H1 (cell line): Measurements from ENCODE around the gene NDC1. TPM values are rescaled to one million over a fixed set of nuclear protein-coding genes. Genes with fewer than 3 reads are reported as not detected.

Experiments
- CTCF ChIA-PET: fragments of 300-600 bp; sonication (Branson Sonifier 250); formaldehyde crosslinking; loops from one replicate; lab custom pipeline; 2021; ENCODE audit not compliant: partially characterized antibody; lab: Charles Lee
- POLR2A ChIA-PET: fragments of 300-600 bp; sonication (Branson Sonifier 250); formaldehyde crosslinking; loops from one replicate; lab custom pipeline; 2021; ENCODE audit warnings: inconsistent platforms; ENCODE audit not compliant: partially characterized antibody; lab: Charles Lee
- DNase-seq, 2 experiments: peaks; one replicate each; pipeline versions ENCODE4 v3.0.0 to v3.0.0-alpha.2; 2010 to 2022; ENCODE audit warnings: low spot score in 2 of 2, low read depth in 1 of 2, mixed read lengths in 1 of 2
- FAIRE-seq: peaks from 2 replicates; lab custom pipeline; 2011; peaks lifted over from hg19 to GRCh38; lab: Jason Lieb, UNC
- H2AFZ ChIP-seq: 2 replicates; pipeline ENCODE4 v1.8.1; 2012; ENCODE audit warnings: low read length, inconsistent platforms
- H2AK5ac ChIP-seq: 2 replicates; pipeline ENCODE4 v1.6.1; 2013; ENCODE audit warnings: low read depth, low read length
- H2BK120ac ChIP-seq: replicated peaks from 2 replicates; pipeline ENCODE3; 2013; ENCODE audit warnings: low read depth, low read length, inconsistent platforms
- H2BK12ac ChIP-seq: 2 replicates; pipeline ENCODE4 v1.6.1; 2013; ENCODE audit warnings: low read depth, low read length
- H2BK15ac ChIP-seq: 2 replicates; pipeline ENCODE4 v1.6.1; 2013; ENCODE audit warnings: low read length
- H2BK20ac ChIP-seq: 2 replicates; pipeline ENCODE4 v1.6.1; 2013; ENCODE audit warnings: low read length
- H2BK5ac ChIP-seq: 2 replicates; pipeline ENCODE4 v1.6.1; 2013; ENCODE audit warnings: low read depth, low read length
- H3K14ac ChIP-seq: 2 replicates; pipeline ENCODE4 v1.6.1; 2013; ENCODE audit warnings: inconsistent platforms; ENCODE audit not compliant: insufficient read length
- H3K18ac ChIP-seq: 2 replicates; pipeline ENCODE4 v1.6.1; 2013; ENCODE audit warnings: low read length; ENCODE audit errors: extremely low read depth
- H3K23ac ChIP-seq: 2 replicates; pipeline ENCODE4 v1.6.1; 2013; ENCODE audit warnings: inconsistent platforms; ENCODE audit not compliant: insufficient read length
- H3K23me2 ChIP-seq: 2 replicates; pipeline ENCODE4 v1.6.1; 2013; ENCODE audit warnings: low read depth, low read length
- H3K27ac ChIP-seq: 2 replicates; pipeline ENCODE4 v1.6.1; 2011; ENCODE audit warnings: low read depth, low read length, inconsistent platforms
- H3K27me3 ChIP-seq, 4 experiments: replicated peaks in 1 of 4; 1 replicate in 1 of 4; 2 replicates in 3 of 4; pipeline versions ENCODE4 v1.6.1 to v1.8.1; 2011 to 2013; ENCODE audit warnings: low read length in 3 of 4, mild to moderate bottlenecking in 3 of 4, inconsistent platforms in 2 of 4, mixed read lengths in 2 of 4, moderate library complexity in 1 of 4; ENCODE audit not compliant: control insufficient read depth in 3 of 4, insufficient read depth in 3 of 4; ENCODE audit errors: extremely low read depth in 1 of 4
- H3K36me3 ChIP-seq, 4 experiments: 2 replicates each; pipeline versions ENCODE4 v1.6.1 to v1.8.1; 2011 to 2013; ENCODE audit warnings: mild to moderate bottlenecking in 4 of 4, low read length in 3 of 4, moderate library complexity in 2 of 4, control low read depth in 1 of 4, inconsistent platforms in 1 of 4; ENCODE audit not compliant: insufficient read depth in 4 of 4, control insufficient read depth in 2 of 4
- H3K4ac ChIP-seq: replicated peaks from 2 replicates; pipeline ENCODE3; 2013; ENCODE audit warnings: low read length, low read depth, mixed read lengths, inconsistent platforms; ENCODE audit not compliant: insufficient read length
- H3K4me1 ChIP-seq, 4 experiments: replicated peaks in 1 of 4; 1 replicate in 1 of 4; 2 replicates in 3 of 4; pipeline versions ENCODE4 v1.6.1 to v1.8.1; 2011 to 2013; ENCODE audit warnings: low read length in 3 of 4, inconsistent platforms in 2 of 4, mixed read lengths in 1 of 4; ENCODE audit not compliant: insufficient read depth in 4 of 4, control insufficient read depth in 3 of 4
- H3K4me2 ChIP-seq, 2 experiments: 2 replicates each; pipeline versions ENCODE4 v1.6.1 to v1.8.1; 2011 to 2013; ENCODE audit warnings: low read depth in 2 of 2, low read length in 2 of 2, control low read depth in 1 of 2, inconsistent platforms in 1 of 2, mild to moderate bottlenecking in 1 of 2; ENCODE audit not compliant: insufficient read depth in 1 of 2
- H3K4me3 ChIP-seq, 4 experiments: fragments of 200-600, 300-600 bp in 1 of 4; sonication (generic), shearing (Covaris generic), sonication (Bioruptor Twin) in 1 of 4; 2 replicates each; pipeline versions ENCODE4 v1.5.1 to v1.8.1; 2011 to 2016; ENCODE audit warnings: low read length in 4 of 4, low read depth in 3 of 4, control low read depth in 2 of 4, inconsistent platforms in 2 of 4, mild to moderate bottlenecking in 2 of 4, mixed read lengths in 1 of 4, moderate library complexity in 1 of 4; ENCODE audit not compliant: insufficient read depth in 2 of 4; ENCODE audit errors: extremely low read depth in 1 of 4
- H3K56ac ChIP-seq: replicated peaks from 2 replicates; pipeline ENCODE3; 2013; ENCODE audit warnings: low read depth, mild to moderate bottlenecking, mixed read lengths, low read length, inconsistent platforms; ENCODE audit not compliant: insufficient read length
- H3K79me1 ChIP-seq: 2 replicates; pipeline ENCODE4 v1.6.1; 2013; ENCODE audit warnings: low read depth, low read length, control low read depth
- H3K79me2 ChIP-seq, 2 experiments: 2 replicates each; pipeline versions ENCODE4 v1.6.1 to v1.8.1; 2012 to 2013; ENCODE audit warnings: low read length in 2 of 2, mild to moderate bottlenecking in 2 of 2, inconsistent platforms in 1 of 2; ENCODE audit not compliant: insufficient read depth in 2 of 2, control insufficient read depth in 1 of 2
- H3K9ac ChIP-seq, 4 experiments: replicated peaks in 1 of 4; 1 replicate in 1 of 4; 2 replicates in 3 of 4; pipeline versions ENCODE4 v1.6.1 to v1.8.1; 2011 to 2013; ENCODE audit warnings: low read depth in 3 of 4, low read length in 3 of 4, control low read depth in 2 of 4, mild to moderate bottlenecking in 2 of 4, moderate library complexity in 2 of 4, inconsistent platforms in 1 of 4; ENCODE audit errors: extremely low read depth in 1 of 4
- H3K9me3 ChIP-seq, 2 experiments: 2 replicates each; pipeline versions ENCODE4 v1.6.1 to v1.8.1; 2012 to 2013; ENCODE audit warnings: mild to moderate bottlenecking in 2 of 2, moderate library complexity in 2 of 2, control low read depth in 1 of 2, inconsistent platforms in 1 of 2, low read depth in 1 of 2, low read length in 1 of 2, mixed read lengths in 1 of 2; ENCODE audit not compliant: insufficient read depth in 2 of 2
- H4K20me1 ChIP-seq, 2 experiments: replicated peaks in 1 of 2; 2 replicates each; pipeline versions ENCODE3 to v1.8.1; 2011 to 2013; ENCODE audit warnings: inconsistent platforms in 2 of 2, low read length in 2 of 2, mild to moderate bottlenecking in 1 of 2; ENCODE audit not compliant: insufficient read depth in 2 of 2, control insufficient read depth in 1 of 2
- H4K5ac ChIP-seq: 2 replicates; pipeline ENCODE4 v1.6.1; 2013; ENCODE audit warnings: low read length, low read depth, mixed read lengths, inconsistent platforms; ENCODE audit not compliant: insufficient read length
- H4K8ac ChIP-seq: 2 replicates; pipeline ENCODE4 v1.8.0; 2013; ENCODE audit warnings: mild to moderate bottlenecking, moderate library complexity, low read length, inconsistent platforms; ENCODE audit not compliant: insufficient read depth; ENCODE audit errors: extremely low read depth
- H4K91ac ChIP-seq: replicated peaks from 2 replicates; pipeline ENCODE3; 2013; ENCODE audit warnings: low read length, mixed read lengths, inconsistent platforms; ENCODE audit not compliant: insufficient read length
- CBX8 ChIP-seq: fragments of 300-800, 300-1000 bp; sonication (generic); IDR thresholded peaks from 2 replicates; pipeline ENCODE4 v1.7.1; 2016; ENCODE audit warnings: low read depth, low read length, borderline replicate concordance
- CHD1 ChIP-seq: IDR thresholded peaks from 2 replicates; pipeline ENCODE4 v1.6.1; 2012; ENCODE audit warnings: low read depth, low read length, improper control_type of control experiment
- GABPA ChIP-seq: IDR thresholded peaks from 2 replicates; pipeline ENCODE4 v1.6.1; 2011; ENCODE audit warnings: mild to moderate bottlenecking, low read length, moderate library complexity, borderline replicate concordance; ENCODE audit not compliant: insufficient read depth
- KDM5A ChIP-seq: fragments of 200-600 bp; IDR thresholded peaks from 2 replicates; pipeline ENCODE4 v1.7.1; 2012; ENCODE audit warnings: mild to moderate bottlenecking, low read length, inconsistent platforms, mixed read lengths
- SP4 ChIP-seq: IDR thresholded peaks from 2 replicates; pipeline ENCODE4 v1.6.1; 2012; ENCODE audit warnings: low read length, inconsistent platforms
- ZNF274 ChIP-seq: IDR thresholded peaks from 2 replicates; pipeline ENCODE4 v1.7.0; 2012; ENCODE audit warnings: low read length, borderline replicate concordance; ENCODE audit errors: extremely low read depth
- WGBS, 2 experiments: shearing (Covaris generic) in 1 of 2; methylation state at CpG; one replicate each; pipeline versions ENCODE4 v1.1.6 to v1.1.7; 2013 to 2015; ENCODE audit warnings: low lambda C conversion rate in 2 of 2, mixed read lengths in 2 of 2, inconsistent platforms in 1 of 2, low coverage in 1 of 2, missing lambda C conversion rate in 1 of 2; ENCODE audit not compliant: insufficient replicate concordance in 2 of 2, insufficient coverage in 1 of 2, insufficient read length in 1 of 2; ENCODE audit errors: extremely low coverage in 1 of 2, missing lambda C conversion rate in 1 of 2; 5-methylcytosine and 5-hydroxymethylcytosine counted together
- polyA plus RNA-seq, 7 experiments: library from polyadenylated mRNA; depleted of rRNA in 3 of 7; stranded (reverse) in 5 of 7; unstranded in 2 of 7; fragments of >200 nt in 5 of 7; fragments of 200-250 nt in 2 of 7; gene quantifications; 1 replicate in 5 of 7; 2 replicates in 1 of 7; 4 replicates in 1 of 7; pipeline versions ENCODE4 v1.2.1 to v1.2.3, GENCODE V29; 2011 to 2013; ENCODE audit warnings: missing spikeins in 2 of 7, mixed read lengths in 2 of 7
- total RNA-seq: library from RNA; stranded (reverse); fragmentation: NEBNext Ultra II Directional; extraction: Animal tissue kit (Norgen Biotek cat#: 25700); gene quantifications from 2 replicates; pipeline ENCODE4 v1.2.1, GENCODE V29; 2021
- TF ChIP-seq, protein P1 (sequence below), 3 experiments: IDR thresholded peaks; 1 replicate in 2 of 3; 2 replicates in 1 of 3; pipeline versions ENCODE4 v1.5.1 to v1.6.1; 2011; ENCODE audit warnings: low read length in 3 of 3, mild to moderate bottlenecking in 3 of 3, inconsistent platforms in 2 of 3, low read depth in 1 of 3, moderate library complexity in 1 of 3; ENCODE audit not compliant: insufficient read depth in 1 of 3; ENCODE audit errors: control extremely low read depth in 1 of 3

The NDC1 gene
- total and polyA plus RNA-seq, 2 of the 8 experiments (the other 6 are each of a cell fraction or from before 2014, with no cell fraction given), result 62.9 to 66.1 TPM

DNA sequence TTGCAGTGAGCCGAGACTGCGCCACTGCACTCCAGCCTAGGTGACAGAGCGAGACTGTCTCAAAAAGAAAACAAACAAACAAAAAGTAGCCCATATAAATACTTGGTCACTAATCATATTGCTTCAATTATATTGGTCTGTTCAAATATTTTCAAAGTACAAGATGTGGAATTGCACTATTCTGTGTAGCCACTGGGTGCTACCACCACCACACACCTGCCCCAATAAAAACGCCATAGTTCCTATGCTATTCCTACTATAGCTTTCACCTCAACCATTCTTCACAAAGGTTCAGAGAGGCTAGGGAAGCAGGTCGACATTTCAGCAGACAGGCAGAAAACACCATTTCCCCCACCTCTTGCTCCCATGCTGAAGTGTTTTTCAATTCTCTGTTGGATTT lies 16.7 kb downstream of the NDC1 start:
- POLR2A ChIA-PET, result interaction anchor here (1.4 to 1.9 kb wide), 2 partner anchors 14 to 27 kb away, joined by 5 read pairs; no protein-coding TSS in a partner anchor
- no peaks in the 10 kb centered on the region for H3K4me1 ChIP-seq
- H4K20me1 ChIP-seq, result peaks cover 0 to 3% of the 10 kb centered on the region in 2 experiments
- H3K4me2 ChIP-seq, result no peak overlapping the region
- DNase-seq, result no peak
- H3K23me2 ChIP-seq, result no peaks in the 10 kb centered on the region
- 96% methylated on average over 5 of the region's 5 CpGs; no CpG with 5 or more reads in 1 of the 2 experiments for whole genome bisulfite sequencing, 2 experiments
- peaks cover 2% of the 10 kb centered on the region; the same call in 1 of the 2 replicates for H3K79me1 ChIP-seq
- no peak overlapping the region for H3K9ac ChIP-seq
- no peaks in the 10 kb centered on the region for H3K9me3 ChIP-seq
- no peak overlapping the region for H2AFZ ChIP-seq
- H2BK5ac ChIP-seq, result no peak overlapping the region
- H2BK20ac ChIP-seq, result no peak overlapping the region
- no peak overlapping the region for H3K23ac ChIP-seq
- H3K79me2 ChIP-seq, result no peaks in the 10 kb centered on the region
- H3K18ac ChIP-seq, result no peak overlapping the region
- H2BK12ac ChIP-seq, result no peak overlapping the region
- H3K56ac ChIP-seq, result no peak overlapping the region
- CTCF ChIA-PET, result interaction anchor here (0.5 to 4.1 kb wide), 2 partner anchors 9 to 11 kb away, joined by 3 to 31 read pairs; no protein-coding TSS in a partner anchor
- H3K14ac ChIP-seq, result no peak overlapping the region
- no peak overlapping the region for H2AK5ac ChIP-seq
- no peak overlapping the region for H2BK120ac ChIP-seq
- no peak overlapping the region for H3K4ac ChIP-seq
- H2BK15ac ChIP-seq, result no peak overlapping the region
- no peaks in the 10 kb centered on the region for H3K27me3 ChIP-seq
- no peak overlapping the region for H4K91ac ChIP-seq
- peaks cover 5 to 49% (median 30%) of the 10 kb centered on the region in 4 experiments; a peak in 7 of 8 replicates for H3K36me3 ChIP-seq
- no peak for FAIRE-seq
- no peak overlapping the region for H3K4me3 ChIP-seq
- H4K5ac ChIP-seq, result no peak overlapping the region
- H4K8ac ChIP-seq, result no peak overlapping the region
- no peak overlapping the region for H3K27ac ChIP-seq
- TF ChIP-seq CHD1 (no peak), SP4 (no peak), CBX8 (no peak), KDM5A (no peak), ZNF274 (no peak), GABPA (no peak)
- TF ChIP-seq, protein P1, sequence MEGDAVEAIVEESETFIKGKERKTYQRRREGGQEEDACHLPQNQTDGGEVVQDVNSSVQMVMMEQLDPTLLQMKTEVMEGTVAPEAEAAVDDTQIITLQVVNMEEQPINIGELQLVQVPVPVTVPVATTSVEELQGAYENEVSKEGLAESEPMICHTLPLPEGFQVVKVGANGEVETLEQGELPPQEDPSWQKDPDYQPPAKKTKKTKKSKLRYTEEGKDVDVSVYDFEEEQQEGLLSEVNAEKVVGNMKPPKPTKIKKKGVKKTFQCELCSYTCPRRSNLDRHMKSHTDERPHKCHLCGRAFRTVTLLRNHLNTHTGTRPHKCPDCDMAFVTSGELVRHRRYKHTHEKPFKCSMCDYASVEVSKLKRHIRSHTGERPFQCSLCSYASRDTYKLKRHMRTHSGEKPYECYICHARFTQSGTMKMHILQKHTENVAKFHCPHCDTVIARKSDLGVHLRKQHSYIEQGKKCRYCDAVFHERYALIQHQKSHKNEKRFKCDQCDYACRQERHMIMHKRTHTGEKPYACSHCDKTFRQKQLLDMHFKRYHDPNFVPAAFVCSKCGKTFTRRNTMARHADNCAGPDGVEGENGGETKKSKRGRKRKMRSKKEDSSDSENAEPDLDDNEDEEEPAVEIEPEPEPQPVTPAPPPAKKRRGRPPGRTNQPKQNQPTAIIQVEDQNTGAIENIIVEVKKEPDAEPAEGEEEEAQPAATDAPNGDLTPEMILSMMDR (IDR thresholded peaks at IDR 0.05; ENCODE audit: control extremely low read depth in 1 of 3, insufficient read depth in 1 of 3, low read depth in 1 of 3, low read length in 3 of 3), result no peak
